Mesendoderm (in vitro differentiated cells): ENCODE results near the gene SLC6A1.

Experiments used
- DNase-seq: peaks from one replicate; pipeline ENCODE4 v3.0.0; 2013
- H2AK5ac ChIP-seq: 2 replicates; pipeline ENCODE4 v1.6.1; 2013; ENCODE audit warnings: low read length, inconsistent platforms
- H2BK120ac ChIP-seq: 2 replicates; pipeline ENCODE4 v1.6.1; 2013; ENCODE audit warnings: low read depth, mild to moderate bottlenecking, low read length, moderate library complexity, mixed read lengths
- H2BK15ac ChIP-seq: replicated peaks from 2 replicates; pipeline ENCODE4 v1.6.1; 2013; ENCODE audit warnings: low read depth, mild to moderate bottlenecking, moderate library complexity
- H2BK5ac ChIP-seq: 2 replicates; pipeline ENCODE4 v1.6.1; 2013; ENCODE audit warnings: low read length, inconsistent platforms
- H3K18ac ChIP-seq: 2 replicates; pipeline ENCODE4 v1.6.1; 2013; ENCODE audit warnings: mild to moderate bottlenecking, low read length, mixed read lengths
- H3K23ac ChIP-seq: one replicate; pipeline ENCODE4 v1.6.1; 2013; ENCODE audit warnings: low read length
- H3K27ac ChIP-seq: 2 replicates; pipeline ENCODE4 v1.5.1; 2013; ENCODE audit warnings: low read depth, mild to moderate bottlenecking, inconsistent platforms, low read length, moderate library complexity
- H3K27me3 ChIP-seq: 2 replicates; pipeline ENCODE4 v1.6.1; 2013; ENCODE audit warnings: low read length, control low read depth, mild to moderate bottlenecking, inconsistent platforms; ENCODE audit not compliant: insufficient read depth, poor library complexity
- H3K36me3 ChIP-seq: 2 replicates; pipeline ENCODE4 v1.6.1; 2013; ENCODE audit warnings: low read length, inconsistent platforms; ENCODE audit not compliant: control insufficient read depth, insufficient read depth
- H3K4ac ChIP-seq: one replicate; pipeline ENCODE4 v1.6.1; 2013; ENCODE audit warnings: low read depth, mild to moderate bottlenecking, low read length, moderate library complexity
- H3K4me1 ChIP-seq: 2 replicates; pipeline ENCODE4 v1.6.1; 2013; ENCODE audit warnings: low read depth, low read length, inconsistent platforms; ENCODE audit not compliant: control insufficient read depth
- H3K4me2 ChIP-seq: 2 replicates; pipeline ENCODE4 v1.6.1; 2013; ENCODE audit warnings: low read length
- H3K4me3 ChIP-seq: 2 replicates; pipeline ENCODE4 v1.5.1; 2013; ENCODE audit warnings: mild to moderate bottlenecking, low read length
- H3K56ac ChIP-seq: one replicate; pipeline ENCODE4 v1.6.1; 2013; ENCODE audit warnings: low read length
- H3K79me1 ChIP-seq: 2 replicates; pipeline ENCODE4 v1.6.1; 2013; ENCODE audit warnings: low read length, inconsistent platforms
- H3K79me2 ChIP-seq: 2 replicates; pipeline ENCODE4 v1.6.1; 2013; ENCODE audit warnings: mild to moderate bottlenecking, low read length; ENCODE audit not compliant: control insufficient read depth, insufficient read depth
- H3K9ac ChIP-seq: 2 replicates; pipeline ENCODE4 v1.6.1; 2013; ENCODE audit warnings: low read length, inconsistent platforms
- H4K5ac ChIP-seq: one replicate; pipeline ENCODE4 v1.6.1; 2013; ENCODE audit warnings: low read length
- H4K8ac ChIP-seq: one replicate; pipeline ENCODE4 v1.6.1; 2013; ENCODE audit warnings: low read depth, mild to moderate bottlenecking, control low read depth, low read length, moderate library complexity
- WGBS: extraction: QIAGEN DNeasy Blood & Tissue Kit; methylation state at CpG from one replicate; pipeline ENCODE4 v1.1.7; 2013; ENCODE audit warnings: low lambda C conversion rate, missing lambda C conversion rate; ENCODE audit not compliant: insufficient coverage; ENCODE audit errors: extremely low coverage; 5-methylcytosine and 5-hydroxymethylcytosine counted together

The SLC6A1 gene

GRCh38 chr3:11015369-11015768 is 22.8 kb downstream of the SLC6A1 start:
- Histone ChIP-seq H3K27me3 (no peaks in the 10 kb centered on the region), H3K18ac (no peak overlapping the region), H3K23ac (no peak overlapping the region), H2BK120ac (no peak overlapping the region), H2BK5ac (no peak overlapping the region), H3K4ac (no peak overlapping the region), H2AK5ac (no peak overlapping the region), H3K56ac (no peak overlapping the region), H3K4me3 (no peak overlapping the region), H3K4me1 (no peaks in the 10 kb centered on the region), H4K5ac (no peak overlapping the region), H3K36me3 (no peaks in the 10 kb centered on the region), H3K79me1 (no peaks in the 10 kb centered on the region), H3K9ac (no peak overlapping the region), H3K4me2 (no peak overlapping the region), H3K27ac (no peak overlapping the region), H2BK15ac (no peak overlapping the region), H4K8ac (no peak overlapping the region), H3K79me2 (no peaks in the 10 kb centered on the region)
- no CpG with 5 or more reads among the region's 16 CpGs for WGBS
- DNase-seq = no peak

- Histone ChIP-seq H4K5ac (no peak overlapping the region), H3K79me2 (no peaks in the 10 kb centered on the region), H3K36me3 (no peaks in the 10 kb centered on the region), H2AK5ac (no peak overlapping the region), H3K4me1 (no peaks in the 10 kb centered on the region), H3K27me3 (no peaks in the 10 kb centered on the region), H2BK5ac (no peak overlapping the region), H4K8ac (no peak overlapping the region), H3K79me1 (no peaks in the 10 kb centered on the region), H3K56ac (no peak overlapping the region), H3K4ac (no peak overlapping the region), H3K4me2 (no peak overlapping the region), H3K9ac (no peak overlapping the region), H2BK15ac (no peak overlapping the region), H3K23ac (no peak overlapping the region), H3K27ac (no peak overlapping the region), H2BK120ac (no peak overlapping the region), H3K18ac (no peak overlapping the region), H3K4me3 (no peak overlapping the region)
- DNase-seq = no peak
- WGBS = no CpG with 5 or more reads among the region's 5 CpGs
These were observed 24.2 kb downstream of the SLC6A1 start for GRCh38 chr3:11016727-11017126.

- H3K27me3 ChIP-seq = no peaks in the 10 kb centered on the region
- no CpG with 5 or more reads among the region's 3 CpGs for WGBS
- H3K27ac ChIP-seq = no peak overlapping the region
These were observed 26.7 kb downstream of the SLC6A1 start for GRCh38 chr3:11019116-11019819.

GRCh38 chr3:11020764-11021163 is 28.2 kb downstream of the SLC6A1 start:
- no peak for DNase-seq
- Histone ChIP-seq H3K56ac (no peak overlapping the region), H3K79me1 (no peaks in the 10 kb centered on the region), H3K79me2 (no peaks in the 10 kb centered on the region), H3K18ac (no peak overlapping the region), H3K4me3 (no peak overlapping the region), H3K27me3 (no peaks in the 10 kb centered on the region), H3K4ac (no peak overlapping the region), H2BK120ac (no peak overlapping the region), H2BK15ac (no peak overlapping the region), H3K23ac (no peak overlapping the region), H2AK5ac (no peak overlapping the region), H3K4me2 (no peak overlapping the region), H3K9ac (no peak overlapping the region), H3K36me3 (no peaks in the 10 kb centered on the region), H3K27ac (no peak overlapping the region), H3K4me1 (no peaks in the 10 kb centered on the region), H4K8ac (no peak overlapping the region), H2BK5ac (no peak overlapping the region), H4K5ac (no peak overlapping the region)
- no CpG with 5 or more reads among the region's 2 CpGs for WGBS

More at GRCh38 chr3:11019116-11019819, 26.7 kb downstream of the SLC6A1 start:
- Histone ChIP-seq H3K18ac (no peak overlapping the region), H3K79me2 (no peaks in the 10 kb centered on the region), H3K23ac (no peak overlapping the region), H3K56ac (no peak overlapping the region), H4K8ac (no peak overlapping the region), H2BK15ac (no peak overlapping the region), H3K4ac (no peak overlapping the region), H2BK120ac (no peak overlapping the region), H3K4me3 (no peak overlapping the region), H3K79me1 (no peaks in the 10 kb centered on the region), H2AK5ac (no peak overlapping the region), H3K4me1 (no peaks in the 10 kb centered on the region), H3K9ac (no peak overlapping the region), H3K36me3 (no peaks in the 10 kb centered on the region), H3K4me2 (no peak overlapping the region), H2BK5ac (no peak overlapping the region), H4K5ac (no peak overlapping the region)
- DNase-seq = no peak

DNA sequence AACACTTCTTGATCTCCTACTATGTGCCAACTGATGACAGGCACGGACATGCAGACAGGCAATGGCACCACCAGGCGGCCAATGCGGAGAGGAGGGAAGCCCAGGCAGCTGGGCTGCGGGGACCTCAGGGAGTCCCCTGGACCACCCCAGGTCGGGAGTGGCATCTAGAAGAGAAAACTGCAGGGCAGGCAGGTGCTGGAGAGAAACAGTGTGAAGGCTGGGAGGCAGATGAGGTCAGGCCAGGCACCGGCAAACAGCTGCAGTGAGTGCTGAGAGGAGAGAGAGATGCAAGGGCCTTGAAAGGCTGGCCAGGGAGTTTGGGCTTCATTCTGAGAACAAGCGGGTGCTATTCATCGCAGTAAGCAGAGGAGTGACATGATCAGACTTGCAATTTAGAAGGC is 29.1 kb downstream of the SLC6A1 start:
- Histone ChIP-seq H3K79me2 (no peaks in the 10 kb centered on the region), H3K23ac (no peak overlapping the region), H4K8ac (no peak overlapping the region), H3K9ac (no peak overlapping the region), H4K5ac (no peak overlapping the region), H3K4ac (no peak overlapping the region), H3K4me3 (no peak overlapping the region), H3K27me3 (no peaks in the 10 kb centered on the region), H3K36me3 (no peaks in the 10 kb centered on the region), H2AK5ac (no peak overlapping the region), H2BK15ac (no peak overlapping the region), H3K4me2 (no peak overlapping the region), H3K4me1 (no peaks in the 10 kb centered on the region), H2BK5ac (no peak overlapping the region), H3K27ac (no peak overlapping the region), H3K18ac (no peak overlapping the region), H3K56ac (no peak overlapping the region), H2BK120ac (no peak overlapping the region), H3K79me1 (no peaks in the 10 kb centered on the region)
- no peak for DNase-seq
- WGBS = no CpG with 5 or more reads among the region's 8 CpGs

- no peak overlapping the region for H3K18ac ChIP-seq
- DNase-seq = no peak
- no peak overlapping the region for H2BK120ac ChIP-seq
- no peak overlapping the region for H4K5ac ChIP-seq
- no peaks in the 10 kb centered on the region for H3K4me1 ChIP-seq
- WGBS = no CpG with 5 or more reads among the region's 10 CpGs
- H2BK15ac ChIP-seq = no peak overlapping the region
- no peak overlapping the region for H3K23ac ChIP-seq
- H3K4me3 ChIP-seq = no peak overlapping the region
- H3K56ac ChIP-seq = no peak overlapping the region
- H2AK5ac ChIP-seq = no peak overlapping the region
- no peaks in the 10 kb centered on the region for H3K79me2 ChIP-seq
- H3K79me1 ChIP-seq = no peaks in the 10 kb centered on the region
- no peak overlapping the region for H3K27ac ChIP-seq
- no peak overlapping the region for H3K9ac ChIP-seq
- H2BK5ac ChIP-seq = no peak overlapping the region
- no peaks in the 10 kb centered on the region for H3K36me3 ChIP-seq
- no peak overlapping the region for H4K8ac ChIP-seq
- no peak overlapping the region for H3K4ac ChIP-seq
- H3K4me2 ChIP-seq = no peak overlapping the region
- H3K27me3 ChIP-seq = no peaks in the 10 kb centered on the region
These were observed 29.6 kb downstream of the SLC6A1 start for GRCh38 chr3:11022115-11022514.
